ENCODE measurements around the gene PANK1.
"Not testable (repeated sequence)": the region's sequence is repeated elsewhere in the genome, so short reads cannot be mapped to it uniquely, and the experiment has no call there.

PANK1 gene

DNA sequence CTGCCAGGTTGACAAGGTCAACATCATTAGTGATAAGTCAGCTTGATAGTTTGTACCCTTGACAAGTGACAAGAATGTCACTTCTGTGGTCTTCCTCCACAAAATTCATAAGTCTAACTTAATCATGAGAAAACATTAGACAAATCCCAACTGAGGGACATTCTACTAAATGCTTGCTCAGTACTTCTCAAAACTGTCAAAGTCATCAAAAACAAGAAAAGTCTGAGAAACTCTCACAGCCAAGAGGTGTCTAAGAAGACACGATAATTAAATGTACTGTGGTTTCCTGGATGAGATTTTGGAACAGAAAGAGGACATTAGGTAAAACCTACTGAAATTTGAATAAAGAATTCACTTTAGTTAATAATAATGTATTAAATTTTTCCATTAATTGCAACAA lies 79.9 kb downstream of the PANK1 start:
- DNase-seq = no peak

- DNase-seq = peak; percentile 10
These were observed 81.1 kb downstream of the PANK1 start for GRCh38 chr10:89563861-89564478.

DNA sequence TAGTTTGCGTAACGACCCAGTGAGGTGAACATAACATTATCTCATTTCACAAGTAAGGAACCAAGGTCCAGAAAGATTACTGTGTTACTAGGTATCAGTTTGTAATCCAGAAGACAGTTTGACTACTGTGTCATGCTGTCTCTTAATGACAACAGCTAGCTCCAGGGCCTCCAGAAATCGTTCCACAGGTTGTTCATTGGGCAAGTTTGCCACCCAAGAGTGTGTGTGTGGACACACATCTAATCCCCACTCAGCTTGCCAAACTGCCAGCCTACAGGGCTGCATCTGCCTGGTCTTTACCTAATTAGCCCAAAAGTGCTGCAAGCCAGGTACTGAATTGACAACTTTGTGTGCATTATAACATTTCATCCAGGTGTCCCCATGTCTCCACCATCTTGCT lies 81.7 kb downstream of the PANK1 start:
- DNase-seq = no peak

- no peak for DNase-seq
These were observed 88.4 kb downstream of the PANK1 start for GRCh38 chr10:89556600-89556999.

DNA sequence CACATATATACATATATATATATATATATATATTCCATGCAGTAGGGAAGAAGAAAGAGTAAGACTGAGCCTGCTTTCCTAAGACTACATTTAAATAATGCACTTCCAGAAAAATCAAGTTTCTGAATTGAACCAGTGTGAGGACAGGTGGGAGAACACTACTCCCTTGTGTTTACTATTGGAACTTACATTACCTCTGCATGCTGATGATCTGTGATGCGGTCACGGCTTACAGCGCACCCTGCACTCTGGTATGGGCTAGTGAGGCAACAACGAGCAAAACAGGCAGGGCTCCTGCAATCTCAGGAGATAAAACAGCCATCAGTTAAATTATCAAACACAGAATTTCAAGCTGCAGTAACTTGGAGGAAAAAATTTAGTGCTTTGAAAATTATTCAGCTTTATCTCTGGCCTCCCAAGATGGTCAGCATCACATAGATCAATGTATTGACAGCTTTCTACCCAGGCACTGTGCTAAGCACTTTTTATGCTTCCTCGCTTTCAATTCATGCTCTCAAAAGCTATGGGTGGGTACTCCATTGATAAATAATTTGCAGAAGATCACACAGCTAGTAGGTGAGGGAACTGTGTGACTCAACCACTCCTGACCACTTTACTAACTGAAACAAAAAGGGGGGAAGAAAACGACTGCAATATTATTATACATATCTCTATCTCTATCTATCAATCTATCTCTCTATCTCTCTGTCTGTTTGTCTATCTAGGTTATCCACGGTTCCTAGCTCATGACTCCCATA lies 89.2 kb downstream of the PANK1 start:
- no peak for DNase-seq

DNA sequence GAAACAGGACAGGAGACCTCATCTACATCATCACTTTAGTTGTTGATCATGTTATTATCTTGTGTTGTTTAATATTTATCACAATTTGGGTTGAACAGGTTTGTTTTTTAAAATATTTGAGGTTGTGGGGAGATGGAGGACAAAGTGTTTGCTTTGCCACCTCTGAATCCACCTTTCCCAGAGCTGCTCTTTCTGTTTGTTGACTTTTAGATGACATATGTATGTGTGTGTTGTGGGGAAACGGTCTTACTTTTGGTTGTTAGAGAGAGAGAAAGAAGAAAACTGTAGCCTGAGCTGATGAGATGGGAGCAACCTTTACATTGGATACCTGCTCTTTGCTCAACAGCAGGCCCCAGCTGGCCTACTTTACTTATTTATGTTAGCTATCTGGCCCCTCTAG lies 90.6 kb downstream of the PANK1 start:
- no peak for DNase-seq

DNA sequence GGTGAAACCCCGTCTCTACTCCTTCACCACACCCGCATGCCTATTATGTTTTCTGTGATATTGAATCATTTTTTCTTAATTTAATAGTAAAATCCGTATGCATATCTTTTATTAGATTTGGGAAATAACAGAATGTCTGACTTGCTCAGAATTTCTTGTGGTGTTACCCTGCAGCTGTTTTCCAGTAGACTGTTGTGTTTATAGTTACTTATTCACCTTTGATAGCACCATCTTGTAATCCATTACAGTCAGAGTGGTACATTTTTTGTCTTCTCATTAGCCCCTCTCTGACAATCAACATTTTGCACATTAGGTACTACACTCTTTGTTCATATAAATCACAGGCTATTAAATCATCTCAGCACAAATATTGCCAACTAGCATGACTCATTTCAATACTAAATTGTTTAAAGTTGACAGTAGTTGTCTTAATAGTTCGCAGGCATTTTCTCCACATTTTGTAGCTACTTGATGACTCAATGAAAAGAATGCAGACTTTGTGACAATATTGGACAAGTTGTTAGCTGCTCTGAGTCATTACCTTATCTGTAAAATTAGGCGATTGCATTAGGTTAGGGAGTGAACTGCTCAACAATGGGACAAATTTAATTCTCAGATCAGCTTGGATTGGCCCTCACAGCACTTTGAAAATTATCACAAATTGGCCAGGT lies 91.8 kb downstream of the PANK1 start:
- DNase-seq = no peak

DNA sequence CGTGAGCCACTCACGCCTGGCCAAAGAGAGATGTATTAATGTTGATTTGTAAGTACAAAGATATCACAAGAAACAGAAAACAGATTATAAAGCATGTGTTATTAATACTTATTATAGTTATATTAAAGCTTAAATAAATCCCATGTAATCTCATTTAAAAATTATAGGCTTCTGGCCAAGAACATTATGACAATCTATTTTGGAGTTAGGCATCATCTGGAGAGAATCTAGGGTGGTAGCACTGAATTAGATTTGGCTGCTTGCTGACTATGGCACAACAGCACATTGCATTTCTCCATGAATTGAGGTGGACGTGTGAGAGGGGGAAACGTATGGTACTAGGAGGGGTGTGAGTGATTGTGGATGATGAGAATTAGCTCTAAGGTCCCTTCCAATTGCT lies 92.8 kb downstream of the PANK1 start:
- no peak for DNase-seq

DNA sequence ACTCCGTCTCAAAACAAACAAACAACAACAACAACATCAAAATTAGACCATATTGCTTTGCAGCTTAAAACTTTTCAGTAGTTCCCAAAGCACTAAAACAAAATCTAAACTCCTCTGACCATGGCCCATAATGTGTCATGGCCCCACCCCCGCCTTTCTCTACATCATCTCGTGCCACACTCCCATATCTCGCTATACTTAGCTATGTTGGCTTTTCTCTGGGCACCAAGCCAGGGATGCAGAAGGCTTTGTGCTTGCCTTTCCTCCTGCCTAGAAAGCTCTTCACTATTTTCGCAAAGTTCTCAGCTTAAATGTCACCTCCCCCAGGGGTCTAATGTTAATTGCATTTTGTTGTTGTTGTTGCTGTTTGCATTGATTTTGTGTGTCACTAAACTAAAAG lies 94.5 kb downstream of the PANK1 start:
- DNase-seq = no peak

GRCh38 chr10:89549510-89549909 lies 95.5 kb downstream of the PANK1 start:
- no peak for DNase-seq

GRCh38 chr10:89548673-89549072 lies 96.4 kb downstream of the PANK1 start:
- no peak for DNase-seq

DNA sequence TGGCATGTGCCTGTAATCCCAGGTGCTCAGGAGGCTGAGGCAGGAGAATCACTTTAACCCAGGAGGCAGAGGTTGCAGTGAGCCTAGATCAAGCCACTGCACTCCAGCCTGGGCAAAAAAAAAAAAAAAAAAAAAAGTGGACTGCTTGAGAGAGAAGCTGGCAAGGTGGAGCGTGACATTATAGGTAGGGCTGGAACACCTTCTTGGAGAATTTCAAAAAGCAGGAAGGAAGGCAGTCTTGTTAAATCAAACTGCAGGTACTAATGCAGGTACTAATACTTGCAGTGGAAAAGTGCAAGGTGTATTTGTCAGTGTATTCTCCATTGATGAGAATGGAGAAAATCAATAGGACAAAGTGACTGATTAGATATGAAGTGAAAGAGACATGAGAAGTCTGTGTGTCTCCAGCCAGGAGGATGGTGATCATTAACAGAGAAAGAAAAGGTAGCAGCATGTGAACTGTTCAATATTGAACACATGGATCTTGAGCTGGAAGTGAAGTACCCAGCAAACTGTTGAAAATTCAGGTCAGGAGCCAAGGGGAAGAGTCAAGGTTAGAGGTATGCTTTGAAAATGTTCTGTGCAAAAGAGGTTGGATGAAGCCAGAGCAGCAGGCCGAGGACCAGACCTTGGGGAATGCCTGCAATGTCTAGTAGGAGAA lies 97.1 kb downstream of the PANK1 start:
- DNase-seq = no peak

- DNase-seq = not testable (repeated sequence)
These were observed 98.4 kb downstream of the PANK1 start for GRCh38 chr10:89546651-89547050.

GRCh38 chr10:89543841-89544240 lies 101.2 kb downstream of the PANK1 start:
- DNase-seq = no peak

DNA sequence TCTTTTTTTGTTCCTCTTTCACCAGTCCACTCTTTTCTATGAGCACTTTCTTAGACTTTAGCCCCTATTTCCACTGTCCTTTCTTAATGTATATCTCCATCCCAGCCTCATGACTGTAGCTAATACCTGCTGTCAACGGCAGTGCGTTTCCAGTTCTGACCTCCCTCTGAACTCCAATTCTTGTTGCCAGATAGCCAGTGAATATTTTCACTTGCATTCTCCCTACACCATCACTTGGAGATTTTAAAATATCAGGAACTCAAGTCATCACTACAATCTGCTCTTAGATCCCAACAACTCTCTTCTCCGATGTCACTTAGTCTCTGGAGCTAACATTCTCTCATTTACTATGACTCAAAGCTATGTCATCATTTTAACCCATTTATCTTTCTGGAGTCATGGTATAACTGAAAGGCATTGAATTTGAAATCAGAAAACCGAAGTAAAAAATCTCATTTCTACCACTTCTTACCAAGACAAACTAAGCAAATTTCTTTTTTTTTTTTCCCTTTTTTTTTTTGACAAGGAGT lies 104.6 kb downstream of the PANK1 start:
- no peak for DNase-seq

- no peak for DNase-seq
These were observed 107.7 kb downstream of the PANK1 start for GRCh38 chr10:89537364-89537763.

GRCh38 chr10:89536013-89536354 lies 109.1 kb downstream of the PANK1 start:
- no peak for DNase-seq

DNA sequence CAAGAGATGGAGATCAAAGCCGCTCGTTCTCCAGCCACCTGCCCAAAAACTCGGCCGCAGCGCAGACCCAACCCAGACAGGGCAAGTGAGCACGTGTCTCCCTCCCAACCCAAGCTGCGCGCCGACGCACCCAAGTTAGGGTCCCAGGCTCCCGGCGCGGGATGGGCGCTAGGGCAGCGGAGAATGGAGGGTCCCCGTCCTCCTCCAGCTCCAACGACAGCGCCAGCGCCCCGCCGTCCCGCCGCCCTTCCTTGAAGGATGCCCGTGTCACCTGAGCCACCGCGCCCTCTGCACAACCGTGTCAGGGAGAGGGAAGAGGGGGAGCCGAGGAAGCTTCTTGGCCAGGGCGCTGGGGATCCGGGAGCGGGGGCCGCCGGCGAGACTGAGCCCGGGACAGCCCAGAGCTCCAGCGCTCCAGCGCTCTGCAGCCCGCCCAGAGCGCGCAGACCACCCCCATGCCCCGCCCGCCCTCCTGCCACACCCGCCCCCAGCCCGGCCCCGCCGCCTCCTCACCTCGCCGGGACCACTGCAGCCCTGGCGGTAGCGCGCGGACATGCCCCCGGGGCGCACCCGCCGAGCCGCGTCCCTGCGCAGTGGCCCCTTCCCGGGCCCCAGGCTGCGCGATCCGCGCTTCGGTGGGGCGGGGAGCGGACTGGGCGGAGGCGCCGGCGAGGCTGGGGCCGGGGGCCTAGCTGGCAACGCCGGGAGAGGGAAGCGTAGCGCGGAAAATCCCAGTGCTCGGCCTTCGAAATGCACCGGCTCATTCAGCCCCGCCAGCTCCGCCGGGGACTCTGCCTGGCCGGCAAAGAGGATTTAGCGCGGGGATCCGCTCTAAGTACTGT lies 109.7 kb downstream of the PANK1 start, which contains the start of gene SLC16A12:
Gene SLC16A12 (minus strand): TSS at position 424 of the 842 bp plus-strand sequence. CDS start 73,016 bp downstream, outside the sequence.
- DNase-seq = peak; percentile 25

DNA sequence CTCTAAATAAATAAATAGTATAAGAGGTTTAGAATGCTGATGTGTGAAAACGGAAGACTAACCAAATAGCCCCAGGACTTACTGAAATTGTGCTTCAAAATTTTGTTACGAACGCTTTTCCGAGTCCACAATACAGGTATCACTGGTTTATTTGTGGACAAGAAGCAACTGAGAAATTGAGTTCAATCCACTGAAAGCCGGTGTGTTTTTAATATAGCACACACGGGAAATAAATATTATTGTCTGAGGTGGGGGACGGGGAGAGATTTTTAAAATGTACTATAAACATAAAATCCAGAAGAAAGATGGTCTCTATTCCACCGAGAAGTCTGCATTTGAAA lies 110.2 kb downstream of the PANK1 start:
- no peak for DNase-seq

All from stimulated activated CD4-positive, alpha-beta T cell treated with anti-CD3 and anti-CD28 coated beads, Interleukin-15, amount 100 ng/mL, for 24 hours (primary cell).